ENCODE data around the gene PRR35. TPM values are rescaled to one million over a fixed set of nuclear protein-coding genes. Genes with fewer than 3 reads are reported as not detected.

The PRR35 gene
- total RNA-seq, 1 donor from 2014 or later = 0.05 TPM

- no peak for DNase-seq (ENCODE audit: low read depth)
Observed at GRCh38 chr16:549544-550263, 10.5 kb upstream of the PRR35 start.

DNA sequence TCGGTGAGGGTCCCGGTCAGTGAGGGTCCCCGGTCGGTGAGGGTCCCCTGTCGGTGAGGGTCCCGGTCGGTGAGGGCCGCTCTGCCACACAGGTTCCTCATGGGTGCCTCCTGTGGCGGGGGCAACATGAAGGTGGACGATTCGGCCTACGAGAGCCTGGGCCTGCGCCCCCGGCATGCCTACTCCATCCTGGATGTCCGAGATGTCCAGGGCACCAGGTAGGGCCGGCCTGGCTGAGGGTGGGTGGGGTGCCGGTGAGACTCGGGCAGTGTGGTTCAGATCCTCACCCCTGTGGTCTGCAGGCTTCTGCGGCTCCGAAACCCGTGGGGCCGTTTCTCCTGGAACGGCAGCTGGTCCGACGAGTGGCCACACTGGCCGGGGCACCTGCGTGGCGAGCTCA lies 9.0 kb upstream of the PRR35 start:
- DNase-seq (ENCODE audit: low read depth) = no peak

DNA sequence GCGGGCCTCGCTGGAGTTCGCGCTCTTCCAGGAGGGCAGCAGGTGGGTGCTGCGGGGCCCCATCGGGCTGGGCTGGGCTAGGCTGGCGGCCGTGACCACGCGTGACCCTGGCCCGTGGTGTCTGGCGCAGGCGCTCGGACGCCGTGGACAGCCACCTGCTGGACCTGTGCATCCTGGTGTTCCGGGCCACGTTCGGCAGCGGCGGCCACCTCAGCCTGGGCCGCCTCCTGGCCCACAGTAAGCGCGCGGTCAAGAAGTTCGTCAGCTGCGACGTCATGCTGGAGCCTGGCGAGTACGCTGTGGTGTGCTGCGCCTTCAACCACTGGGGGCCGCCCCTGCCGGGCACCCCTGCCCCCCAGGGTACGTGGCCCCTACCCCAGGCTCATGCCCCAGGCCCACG lies 8.0 kb upstream of the PRR35 start:
- no peak for DNase-seq (ENCODE audit: low read depth)

- no peak for DNase-seq (ENCODE audit: low read depth)
Observed at GRCh38 chr16:553601-554296, 6.4 kb upstream of the PRR35 start.

DNA sequence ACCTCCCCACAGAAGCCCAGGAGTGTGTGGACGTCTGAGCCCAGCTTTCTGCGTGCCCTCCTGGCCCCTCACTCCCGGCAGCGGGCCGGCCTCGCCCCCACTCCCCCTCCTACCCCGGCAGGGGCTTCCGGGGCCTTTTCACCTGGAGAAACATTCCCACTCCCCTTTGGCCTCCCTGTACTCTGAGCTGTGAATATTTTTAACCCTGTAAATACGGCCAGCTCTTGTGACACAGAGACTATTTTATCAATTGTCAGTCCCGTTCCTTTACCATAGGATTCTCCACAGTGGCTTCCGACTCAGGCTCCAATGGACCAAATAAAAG lies 5.9 kb upstream of the PRR35 start:
- DNase-seq (ENCODE audit: low read depth) = no peak

GRCh38 chr16:554640-555365 lies 5.4 kb upstream of the PRR35 start:
- DNase-seq (ENCODE audit: low read depth) = no peak

DNA sequence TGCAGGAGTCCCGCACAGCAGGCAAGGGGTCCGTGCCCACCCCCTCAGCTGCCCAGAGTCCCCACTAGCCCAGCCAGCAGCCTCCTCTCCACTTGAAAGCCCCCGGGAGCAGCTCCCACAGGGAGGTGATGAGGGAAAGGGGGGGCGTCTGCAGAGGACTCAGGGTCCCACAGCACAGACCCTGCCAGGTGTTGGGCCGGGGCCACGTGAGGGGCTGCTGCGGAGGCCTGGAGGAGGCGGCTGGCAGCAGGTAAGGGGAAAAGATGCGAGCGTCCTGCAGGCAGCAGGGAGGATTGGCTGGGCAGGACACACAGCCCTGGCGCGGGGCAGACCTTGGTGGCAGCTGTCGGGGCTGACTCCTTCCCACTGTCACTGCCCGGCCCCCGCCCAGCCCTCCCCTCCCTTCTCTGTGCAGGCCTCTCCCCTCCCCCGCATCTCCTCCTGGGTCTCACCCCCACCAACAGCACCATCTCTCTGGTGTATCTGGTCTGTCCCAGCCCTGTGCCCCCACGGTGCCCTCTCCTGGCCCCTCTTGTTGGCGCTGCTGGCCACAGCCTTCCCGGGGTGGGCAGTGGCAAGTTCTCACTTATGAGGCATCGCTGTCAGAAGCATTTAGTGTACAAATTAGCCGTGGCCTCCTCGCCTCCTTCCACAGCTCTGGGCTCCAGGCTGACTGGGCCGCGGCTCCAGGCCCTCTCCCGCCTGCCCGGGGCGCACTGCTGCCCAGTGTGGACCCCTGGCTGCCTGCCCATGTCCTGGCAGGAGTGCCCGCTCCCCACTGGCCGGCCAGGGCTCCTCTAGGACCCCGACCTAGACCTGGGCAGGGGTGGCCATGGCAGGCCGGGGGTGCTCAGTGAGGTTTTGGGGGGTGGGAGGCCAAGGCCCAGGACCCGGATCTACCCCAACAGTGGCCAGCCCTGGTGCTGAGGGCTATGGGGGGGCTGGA lies 4.4 kb upstream of the PRR35 start:
- no peak for DNase-seq (ENCODE audit: low read depth)

DNA sequence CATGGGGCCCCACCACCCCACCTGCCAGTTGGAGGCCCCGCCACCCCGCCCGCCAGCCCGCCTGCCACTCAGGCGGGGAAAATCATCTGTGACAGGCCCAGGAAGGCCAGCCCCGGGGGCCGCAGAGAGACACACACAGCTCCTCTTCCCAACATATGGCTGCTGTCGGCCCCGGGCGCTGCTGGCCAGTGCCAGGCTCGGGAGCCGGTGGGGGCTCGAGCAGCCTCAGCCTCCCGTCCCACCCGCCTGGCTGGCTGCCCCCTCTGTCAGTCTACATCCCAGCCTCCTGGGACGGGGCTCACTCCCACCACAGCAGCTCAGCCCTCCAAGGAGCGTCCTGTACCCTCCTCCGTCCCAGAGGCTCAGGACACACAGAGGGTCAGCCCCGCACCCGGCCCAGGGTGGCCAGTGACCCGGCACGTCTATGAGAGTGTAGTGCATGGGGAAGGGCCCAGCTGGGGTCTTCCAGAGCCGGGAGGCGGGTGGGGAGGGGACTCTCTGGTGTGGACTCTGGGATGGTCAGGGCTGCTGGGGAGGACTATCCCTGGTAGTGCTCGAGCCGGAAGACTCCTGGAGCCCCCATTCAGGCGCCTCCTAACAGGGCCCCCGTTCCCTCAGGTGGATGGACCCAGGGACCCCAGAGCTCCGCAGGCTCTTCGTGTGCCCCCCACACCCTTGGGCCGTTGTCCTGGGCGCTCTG lies 3.6 kb upstream of the PRR35 start:
- no peak for DNase-seq (ENCODE audit: low read depth)

DNA sequence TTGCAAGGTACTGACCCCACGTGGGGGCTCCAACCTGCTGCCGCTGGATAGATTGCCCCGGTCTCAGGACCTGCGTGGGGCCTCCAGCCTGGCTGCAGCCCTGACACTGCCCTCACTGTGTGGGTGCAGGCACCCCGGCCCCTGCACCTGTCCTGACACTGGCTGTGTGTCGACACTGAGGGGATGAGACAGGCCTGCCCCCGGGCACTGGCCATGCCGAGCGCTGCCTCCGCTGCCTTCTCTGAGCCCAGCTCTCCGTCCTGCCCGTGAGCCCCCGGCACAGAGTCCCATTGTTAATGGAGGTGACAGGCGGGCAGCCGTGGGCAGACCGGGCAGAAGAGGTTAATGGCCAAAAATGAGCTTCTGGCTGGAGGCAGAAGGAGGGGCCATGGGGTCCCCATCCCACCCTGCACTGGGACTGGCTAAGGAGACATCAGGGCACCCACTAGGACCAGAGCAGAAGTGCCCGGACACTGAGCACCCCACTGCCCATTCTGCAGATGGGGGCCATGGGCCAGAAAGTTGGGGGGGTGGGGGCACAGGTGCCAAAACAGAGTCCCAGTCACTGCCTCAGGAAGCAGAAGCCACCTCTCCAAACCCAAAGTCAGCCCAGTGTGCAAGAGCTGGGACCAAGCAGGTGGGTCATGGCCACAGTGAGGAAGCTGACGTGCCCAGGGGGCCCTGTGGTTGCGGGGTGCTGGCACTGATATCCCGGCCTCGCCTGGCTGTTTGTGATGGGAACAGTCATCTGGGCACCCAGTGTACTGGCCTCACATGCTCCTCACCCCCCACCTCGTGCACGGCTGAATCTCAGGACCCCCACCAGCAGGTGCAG lies 2.5 kb upstream of the PRR35 start:
- no peak for DNase-seq (ENCODE audit: low read depth)

- DNase-seq (ENCODE audit: low read depth) = no peak
Observed at GRCh38 chr16:558298-559020, 1.7 kb upstream of the PRR35 start.

- DNase-seq (ENCODE audit: low read depth) = no peak
Observed at GRCh38 chr16:559021-559380, 1.2 kb upstream of the PRR35 start.

DNA sequence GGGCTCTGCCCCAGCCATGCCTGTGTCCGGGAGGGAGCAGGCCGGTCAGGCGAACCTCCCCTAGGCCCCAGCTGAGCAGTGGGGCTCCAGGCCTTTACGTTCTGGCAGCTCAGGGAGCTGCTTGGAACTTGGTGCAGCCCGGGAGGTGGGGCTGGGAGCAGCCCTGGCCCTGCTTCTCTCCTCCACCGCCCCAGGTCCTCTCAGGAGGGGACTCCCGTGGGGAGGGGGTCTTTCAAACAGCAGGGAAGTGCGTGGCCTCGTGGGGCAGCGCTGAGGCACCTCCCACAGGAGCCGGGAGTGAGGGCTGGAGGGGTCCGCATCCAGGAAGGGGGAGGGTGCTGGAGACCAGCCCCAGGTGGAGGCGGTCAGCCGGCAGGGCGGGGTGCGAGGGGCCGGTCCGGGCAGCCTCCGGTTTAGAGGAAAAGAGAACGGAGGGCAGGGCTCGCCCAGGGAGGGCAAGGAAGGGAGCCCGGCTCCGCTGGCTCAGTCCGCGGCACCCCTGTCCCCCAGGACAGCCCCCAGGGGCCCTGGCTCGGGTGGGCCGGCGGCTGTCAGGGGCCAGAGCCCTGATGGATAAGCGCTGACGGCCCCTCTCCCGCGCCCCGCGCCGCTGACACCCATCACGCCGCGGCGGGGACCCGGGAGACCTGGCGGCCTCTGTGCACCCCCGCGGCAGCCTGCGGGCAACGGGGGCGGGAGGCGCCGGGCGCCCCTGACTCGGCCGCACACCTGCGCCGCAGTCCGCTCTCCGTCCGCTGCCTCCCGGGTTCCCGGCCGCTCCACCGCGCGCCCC lies 587 bp upstream of the PRR35 start:
- DNase-seq (ENCODE audit: low read depth) = no peak

GRCh38 chr16:560701-561412 lies 663 bp downstream of the PRR35 start:
- DNase-seq (ENCODE audit: low read depth) = no peak

- DNase-seq (ENCODE audit: low read depth) = no peak
Observed at GRCh38 chr16:561413-561794, 1.2 kb downstream of the PRR35 start.

DNA sequence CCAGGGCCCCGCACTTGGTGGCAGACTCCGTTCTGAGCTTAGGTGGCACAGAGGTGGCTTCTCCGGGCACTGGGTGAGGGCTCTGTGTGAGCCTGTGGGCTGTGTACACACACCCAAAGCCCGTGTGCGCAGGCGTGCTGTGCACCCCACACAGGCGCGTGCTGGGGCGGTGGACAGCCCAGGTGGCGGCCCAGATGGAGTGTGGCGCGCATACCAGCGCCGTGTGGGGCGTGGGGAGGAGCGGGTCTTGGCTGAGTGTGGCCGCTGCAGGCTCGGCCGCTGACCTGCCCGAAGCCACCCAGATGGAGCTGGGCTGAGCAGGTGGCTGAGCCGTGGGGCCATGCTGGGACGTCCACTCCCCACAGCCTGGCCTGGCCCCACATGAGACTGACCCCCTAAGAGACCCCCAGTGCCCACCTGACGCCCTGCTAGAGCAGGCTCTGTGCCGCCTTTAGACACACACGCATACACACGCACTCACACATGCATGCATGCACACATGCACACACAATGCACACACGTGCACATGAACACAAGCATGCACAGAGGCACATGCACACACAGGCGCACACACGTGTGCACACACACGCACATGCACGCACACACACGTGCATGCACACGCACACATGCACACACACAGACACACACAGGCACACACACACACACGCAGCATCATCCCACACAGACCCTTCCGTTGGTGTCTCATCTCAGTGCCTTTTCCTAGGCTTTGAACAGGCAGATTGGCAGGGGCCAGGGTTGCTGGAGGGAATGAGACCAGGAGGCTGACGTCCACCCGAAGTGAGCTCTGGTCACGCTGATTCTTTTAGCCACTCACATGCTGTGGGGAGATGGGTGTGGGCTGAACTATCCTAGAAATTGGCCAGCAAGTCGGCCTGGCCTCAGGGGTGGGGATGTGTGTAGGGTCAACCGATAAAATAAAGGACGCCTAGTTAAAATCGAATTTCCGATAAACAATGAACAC lies 2.1 kb downstream of the PRR35 start:
- DNase-seq (ENCODE audit: low read depth) = no peak

- no peak for DNase-seq (ENCODE audit: low read depth)
Observed at GRCh38 chr16:563072-563644, 3.0 kb downstream of the PRR35 start.

Measured in renal cortical epithelial cell (primary cell).